Activated B cell treated with CpG ODN at 0.5 μM for 24 hours (primary cell): ENCODE measurements around the gene ACD. TPM values are rescaled to one million over a fixed set of nuclear protein-coding genes. Genes with fewer than 3 reads are reported as not detected.

Experiments
- ATAC-seq: fragments of 200-7000 bp; cut with Tn5 transposase; one replicate; pipeline ENCODE4 v1.10.0; 2021; ENCODE audit warnings: low read depth, mild to moderate bottlenecking, moderate library complexity
- CTCF ChIA-PET: fragments of 350-600 bp; sonication (Branson Sonifier 250); formaldehyde crosslinking; loops from one replicate; lab custom pipeline; 2021; ENCODE audit warnings: antibody characterized with exemption; lab: Charles Lee
- POLR2A ChIA-PET: fragments of 350-600 bp; sonication (Branson Sonifier 250); formaldehyde crosslinking; loops from one replicate; lab custom pipeline; 2021; ENCODE audit warnings: antibody characterized with exemption; lab: Charles Lee
- DNase-seq: peaks from one replicate; pipeline ENCODE4 v3.0.0; 2022
- H3K27ac Mint-ChIP-seq: one replicate; pipeline ENCODE4 v1.8.0; 2020; ENCODE audit warnings: mixed read lengths
- H3K27me3 Mint-ChIP-seq: one replicate; pipeline ENCODE4 v1.8.0; 2021; ENCODE audit warnings: mixed read lengths
- H3K36me3 Mint-ChIP-seq: one replicate; pipeline ENCODE4 v1.8.0; 2021; ENCODE audit warnings: low read depth, mixed read lengths
- H3K4me1 Mint-ChIP-seq: one replicate; pipeline ENCODE4 v1.8.0; 2021; ENCODE audit warnings: mixed read lengths
- H3K4me3 Mint-ChIP-seq: one replicate; pipeline ENCODE4 v1.8.0; 2020; ENCODE audit warnings: mild to moderate bottlenecking, mixed read lengths
- H3K9me3 Mint-ChIP-seq: one replicate; pipeline ENCODE4 v1.8.0; 2020; ENCODE audit warnings: mixed read lengths
- intact Hi-C: fragments of 100-400 bp; cut with micrococcal nuclease; formaldehyde crosslinking; loops from one replicate; pipeline ENCODE4 v1.15.1; 2024
- total RNA-seq: library from RNA; stranded (reverse); gene quantifications from 2 replicates; pipeline ENCODE4 v1.2.3, GENCODE V29; 2022
- TF ChIP-seq, protein P1 (sequence below): fragments of 200-600 bp; IDR thresholded peaks from one replicate; pipeline ENCODE4 v1.8.0; 2022; ENCODE audit warnings: antibody characterized with exemption, mild to moderate bottlenecking

The ACD gene
- total RNA-seq, 1 donor from 2014 or later: 38.2 TPM

DNA sequence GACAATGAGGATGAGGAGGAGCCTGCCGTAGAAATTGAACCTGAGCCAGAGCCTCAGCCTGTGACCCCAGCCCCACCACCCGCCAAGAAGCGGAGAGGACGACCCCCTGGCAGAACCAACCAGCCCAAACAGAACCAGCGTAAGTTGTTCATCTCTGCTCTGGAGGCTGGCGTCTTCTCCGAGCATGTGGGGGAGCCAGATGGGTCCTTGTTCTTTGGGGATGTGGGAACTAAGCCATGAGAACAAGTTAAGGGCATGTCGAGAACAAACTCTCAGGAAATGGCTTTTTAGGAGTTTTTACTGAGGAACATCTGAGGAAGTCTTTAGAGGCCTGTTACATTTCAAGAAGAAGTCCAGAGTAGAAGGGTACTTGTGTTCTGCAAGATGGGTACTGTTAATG, 23.3 kb downstream of the ACD start:
- TF ChIP-seq, protein P1, sequence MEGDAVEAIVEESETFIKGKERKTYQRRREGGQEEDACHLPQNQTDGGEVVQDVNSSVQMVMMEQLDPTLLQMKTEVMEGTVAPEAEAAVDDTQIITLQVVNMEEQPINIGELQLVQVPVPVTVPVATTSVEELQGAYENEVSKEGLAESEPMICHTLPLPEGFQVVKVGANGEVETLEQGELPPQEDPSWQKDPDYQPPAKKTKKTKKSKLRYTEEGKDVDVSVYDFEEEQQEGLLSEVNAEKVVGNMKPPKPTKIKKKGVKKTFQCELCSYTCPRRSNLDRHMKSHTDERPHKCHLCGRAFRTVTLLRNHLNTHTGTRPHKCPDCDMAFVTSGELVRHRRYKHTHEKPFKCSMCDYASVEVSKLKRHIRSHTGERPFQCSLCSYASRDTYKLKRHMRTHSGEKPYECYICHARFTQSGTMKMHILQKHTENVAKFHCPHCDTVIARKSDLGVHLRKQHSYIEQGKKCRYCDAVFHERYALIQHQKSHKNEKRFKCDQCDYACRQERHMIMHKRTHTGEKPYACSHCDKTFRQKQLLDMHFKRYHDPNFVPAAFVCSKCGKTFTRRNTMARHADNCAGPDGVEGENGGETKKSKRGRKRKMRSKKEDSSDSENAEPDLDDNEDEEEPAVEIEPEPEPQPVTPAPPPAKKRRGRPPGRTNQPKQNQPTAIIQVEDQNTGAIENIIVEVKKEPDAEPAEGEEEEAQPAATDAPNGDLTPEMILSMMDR: no peak
- ChIA-PET CTCF (no interaction called here), POLR2A (no interaction called here)
- ATAC-seq: no peak
- Mint-ChIP-seq H3K27ac (no peak overlapping the region), H3K4me1 (no peaks in the 10 kb centered on the region), H3K27me3 (no peaks in the 10 kb centered on the region), H3K4me3 (no peak overlapping the region), H3K36me3 (peaks cover 61% of the 10 kb centered on the region), H3K9me3 (no peaks in the 10 kb centered on the region)
- intact Hi-C loops: no loop called here
- no peak for DNase-seq

DNA sequence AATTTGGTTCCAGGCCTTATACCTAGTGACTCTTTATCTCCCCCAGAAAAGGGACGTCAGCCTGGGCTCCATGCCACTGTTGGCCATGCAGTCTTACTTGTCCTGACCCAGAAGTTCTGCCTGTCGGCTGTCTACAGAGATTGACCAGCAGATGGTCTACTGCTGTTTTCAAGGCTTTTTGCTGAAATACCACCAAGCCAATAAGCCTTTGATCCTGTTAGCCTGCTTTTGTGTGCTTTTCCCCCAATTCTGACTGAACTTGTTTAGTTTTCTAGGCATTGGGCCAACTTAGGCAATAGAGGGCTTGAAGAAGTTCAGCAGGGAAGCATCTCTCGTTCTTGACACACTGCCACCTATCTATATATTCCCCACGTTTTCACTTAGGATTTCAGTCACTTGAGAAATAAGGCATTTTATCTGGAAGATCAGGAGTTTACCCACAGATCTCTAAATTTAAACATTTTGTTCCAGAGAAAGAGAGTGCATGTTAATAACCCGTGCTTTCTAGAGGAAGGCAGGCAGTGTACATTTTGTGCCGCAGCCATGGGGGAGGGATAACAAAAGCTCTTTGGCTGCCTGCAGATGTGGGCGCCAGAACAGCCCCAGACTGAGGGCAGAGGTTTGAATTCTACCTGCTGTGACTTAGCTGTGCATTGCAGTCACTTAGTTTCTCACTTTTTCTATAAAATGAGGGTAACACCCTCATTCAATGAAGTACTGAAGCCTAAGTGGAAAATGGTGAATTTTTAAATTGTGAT, 27.5 kb downstream of the ACD start:
- Mint-ChIP-seq H3K36me3 (peaks cover 69% of the 10 kb centered on the region), H3K9me3 (no peaks in the 10 kb centered on the region), H3K4me3 (no peak overlapping the region), H3K27ac (no peak overlapping the region), H3K27me3 (no peaks in the 10 kb centered on the region), H3K4me1 (no peaks in the 10 kb centered on the region)
- intact Hi-C loops: no loop called here
- DNase-seq (no peak), ATAC-seq (no peak)
- TF ChIP-seq, protein P1: no peak
- ChIA-PET POLR2A (interaction anchor here (0.6 kb wide), 1 partner anchor 573 kb away, joined by 3 read pairs; no protein-coding TSS in a partner anchor), CTCF (interaction anchor here (1.1 to 1.6 kb wide), 2 partner anchors 85 to 112 kb away, joined by 3 to 4 read pairs; no protein-coding TSS in a partner anchor)

DNA sequence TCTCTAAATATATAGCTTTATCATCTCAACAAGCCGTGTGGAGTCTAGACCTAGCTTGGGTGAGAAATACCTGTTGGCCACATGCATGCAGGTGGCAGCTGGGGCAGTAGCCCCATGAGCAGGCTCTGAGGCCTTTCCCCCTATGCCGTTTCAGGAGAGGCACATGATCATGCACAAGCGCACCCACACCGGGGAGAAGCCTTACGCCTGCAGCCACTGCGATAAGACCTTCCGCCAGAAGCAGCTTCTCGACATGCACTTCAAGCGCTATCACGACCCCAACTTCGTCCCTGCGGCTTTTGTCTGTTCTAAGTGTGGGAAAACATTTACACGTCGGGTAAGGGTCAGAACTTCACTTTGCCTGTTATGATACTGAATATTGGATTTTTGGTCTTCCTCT, 31.8 kb downstream of the ACD start:
- H3K27ac Mint-ChIP-seq: no peak overlapping the region
- no peaks in the 10 kb centered on the region for H3K27me3 Mint-ChIP-seq
- ATAC-seq (no peak), DNase-seq (no peak)
- no peaks in the 10 kb centered on the region for H3K9me3 Mint-ChIP-seq
- H3K4me3 Mint-ChIP-seq: no peak overlapping the region
- H3K36me3 Mint-ChIP-seq: peaks cover 75% of the 10 kb centered on the region
- no peaks in the 10 kb centered on the region for H3K4me1 Mint-ChIP-seq
- ChIA-PET CTCF (interaction anchor here (1.3 kb wide), 1 partner anchor 81 kb away, joined by 4 read pairs; no protein-coding TSS in a partner anchor), POLR2A (interaction anchor here (0.7 kb wide), 1 partner anchor 107 kb away, joined by 5 read pairs; no protein-coding TSS in a partner anchor)
- TF ChIP-seq, protein P1: no peak
- intact Hi-C loops: no loop called here

DNA sequence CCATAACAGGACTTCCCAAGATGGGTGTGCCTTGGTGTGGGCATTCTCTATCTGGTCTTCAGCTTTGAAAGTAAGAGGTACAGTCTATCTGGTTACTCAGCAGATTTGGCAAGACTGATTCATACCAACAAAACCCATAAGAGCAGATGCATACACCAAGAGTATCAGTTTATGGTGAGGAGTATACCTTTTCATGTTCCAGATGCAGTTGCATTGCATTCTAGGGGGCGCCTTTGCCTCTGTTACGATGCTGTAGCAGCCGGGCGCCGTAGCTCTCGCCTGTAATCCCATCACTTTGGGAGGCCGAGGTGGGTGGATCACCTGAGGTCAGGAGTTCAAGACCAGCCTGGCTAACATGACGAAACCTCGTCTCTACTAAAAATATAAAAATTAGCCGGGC, 46.3 kb downstream of the ACD start:
- Mint-ChIP-seq H3K27me3 (no peaks in the 10 kb centered on the region), H3K4me1 (no peaks in the 10 kb centered on the region), H3K27ac (no peak overlapping the region), H3K36me3 (peaks cover 75% of the 10 kb centered on the region), H3K4me3 (no peak overlapping the region), H3K9me3 (no peaks in the 10 kb centered on the region)
- ATAC-seq: no peak
- ChIA-PET CTCF (interaction anchor here (0.7 kb wide), 1 partner anchor 70 kb away, joined by 3 read pairs; no protein-coding TSS in a partner anchor), POLR2A (interaction anchor here (0.7 to 2.0 kb wide), 2 partner anchors 67 to 149 kb away, joined by 3 to 4 read pairs; no protein-coding TSS in a partner anchor)
- intact Hi-C loops: no loop called here
- no peak for DNase-seq
- TF ChIP-seq, protein P1: no peak

DNA sequence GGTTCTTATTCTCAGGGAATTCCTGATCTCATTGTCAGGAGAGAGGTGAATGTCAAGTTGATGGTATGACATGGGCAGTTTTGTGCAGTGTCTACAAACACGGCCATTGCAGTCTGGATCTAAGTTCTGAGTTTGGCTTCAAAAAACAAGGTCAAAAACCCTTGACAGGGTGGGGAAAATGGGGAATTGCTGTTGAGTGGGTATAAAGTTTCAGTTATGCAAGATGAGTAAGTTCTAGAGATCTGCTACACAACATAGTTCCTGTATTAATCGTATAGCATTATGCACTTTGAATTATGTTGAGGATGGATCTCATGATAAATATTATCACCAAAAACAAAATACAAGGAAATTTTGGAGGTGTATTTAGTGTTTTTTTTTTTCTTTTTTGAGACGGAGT, 51.7 kb downstream of the ACD start:
- DNase-seq: no peak
- Mint-ChIP-seq H3K27ac (peak overlapping the region; percentile 47), H3K4me1 (peaks cover 23% of the 10 kb centered on the region), H3K9me3 (no peaks in the 10 kb centered on the region), H3K27me3 (no peaks in the 10 kb centered on the region), H3K36me3 (peaks cover 36% of the 10 kb centered on the region), H3K4me3 (no peak overlapping the region)
- CTCF ChIA-PET: no interaction called here
- TF ChIP-seq, protein P1: no peak
- intact Hi-C loops: loop anchor here (2.0 kb wide), 1 partner anchor 46 kb away; the partner anchor contains the start of gene CTCF
- ATAC-seq: peak; percentile 25
- POLR2A ChIA-PET: interaction anchor here (0.6 to 0.7 kb wide), 3 partner anchors 8 to 47 kb away, joined by 3 to 7 read pairs (median 4); no protein-coding TSS in a partner anchor
